Measurements from ENCODE around the gene OR4D9.

Gene OR4D9

GRCh38 chr11:59548309-59548656 lies 36.9 kb downstream of the OR4D9 start:
- H3K4me3 ChIP-seq (ENCODE audit: control insufficient read depth, low read depth, low read length): no peak overlapping the region

DNA sequence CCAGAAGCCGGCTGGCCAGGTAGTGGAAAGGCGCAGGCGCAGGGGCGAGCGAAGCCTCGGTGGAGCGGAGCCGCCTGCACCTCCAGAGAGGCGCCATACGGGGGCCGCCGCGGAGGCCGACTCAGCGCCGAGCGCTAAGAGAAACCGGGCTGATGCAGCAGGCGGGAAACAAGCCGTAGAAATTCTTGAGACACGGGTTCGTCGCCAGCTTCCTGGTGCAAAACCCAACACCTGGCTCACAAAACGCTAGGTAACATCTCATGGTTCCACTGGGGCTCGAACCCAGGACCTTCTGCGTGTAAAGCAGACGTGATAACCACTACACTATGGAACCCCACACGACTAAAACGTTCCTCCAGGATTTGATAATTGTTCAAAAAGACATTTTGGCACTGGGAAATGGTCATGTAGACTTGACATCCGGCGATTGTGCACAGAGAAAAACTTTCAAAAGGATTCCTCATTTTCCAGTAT lies 39.1 kb downstream of the OR4D9 start:
- peak overlapping the region; percentile 48 for H3K4me3 ChIP-seq (ENCODE audit: control insufficient read depth, low read depth, low read length)
- TF ChIP-seq, protein P1, sequence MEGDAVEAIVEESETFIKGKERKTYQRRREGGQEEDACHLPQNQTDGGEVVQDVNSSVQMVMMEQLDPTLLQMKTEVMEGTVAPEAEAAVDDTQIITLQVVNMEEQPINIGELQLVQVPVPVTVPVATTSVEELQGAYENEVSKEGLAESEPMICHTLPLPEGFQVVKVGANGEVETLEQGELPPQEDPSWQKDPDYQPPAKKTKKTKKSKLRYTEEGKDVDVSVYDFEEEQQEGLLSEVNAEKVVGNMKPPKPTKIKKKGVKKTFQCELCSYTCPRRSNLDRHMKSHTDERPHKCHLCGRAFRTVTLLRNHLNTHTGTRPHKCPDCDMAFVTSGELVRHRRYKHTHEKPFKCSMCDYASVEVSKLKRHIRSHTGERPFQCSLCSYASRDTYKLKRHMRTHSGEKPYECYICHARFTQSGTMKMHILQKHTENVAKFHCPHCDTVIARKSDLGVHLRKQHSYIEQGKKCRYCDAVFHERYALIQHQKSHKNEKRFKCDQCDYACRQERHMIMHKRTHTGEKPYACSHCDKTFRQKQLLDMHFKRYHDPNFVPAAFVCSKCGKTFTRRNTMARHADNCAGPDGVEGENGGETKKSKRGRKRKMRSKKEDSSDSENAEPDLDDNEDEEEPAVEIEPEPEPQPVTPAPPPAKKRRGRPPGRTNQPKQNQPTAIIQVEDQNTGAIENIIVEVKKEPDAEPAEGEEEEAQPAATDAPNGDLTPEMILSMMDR (IDR thresholded peaks at IDR 0.05; ENCODE audit: control insufficient read depth, insufficient read depth, low read depth, low read length, missing control alignments): peak; percentile 42
- DNase-seq (ENCODE audit: low read depth): peak; percentile 77

More at GRCh38 chr11:59548309-59548656, 36.9 kb downstream of the OR4D9 start:
- TF ChIP-seq, protein P1 (IDR thresholded peaks at IDR 0.05; ENCODE audit: control insufficient read depth, insufficient read depth, low read depth, low read length, missing control alignments): no peak
- no peak for DNase-seq (ENCODE audit: low read depth)

DNA sequence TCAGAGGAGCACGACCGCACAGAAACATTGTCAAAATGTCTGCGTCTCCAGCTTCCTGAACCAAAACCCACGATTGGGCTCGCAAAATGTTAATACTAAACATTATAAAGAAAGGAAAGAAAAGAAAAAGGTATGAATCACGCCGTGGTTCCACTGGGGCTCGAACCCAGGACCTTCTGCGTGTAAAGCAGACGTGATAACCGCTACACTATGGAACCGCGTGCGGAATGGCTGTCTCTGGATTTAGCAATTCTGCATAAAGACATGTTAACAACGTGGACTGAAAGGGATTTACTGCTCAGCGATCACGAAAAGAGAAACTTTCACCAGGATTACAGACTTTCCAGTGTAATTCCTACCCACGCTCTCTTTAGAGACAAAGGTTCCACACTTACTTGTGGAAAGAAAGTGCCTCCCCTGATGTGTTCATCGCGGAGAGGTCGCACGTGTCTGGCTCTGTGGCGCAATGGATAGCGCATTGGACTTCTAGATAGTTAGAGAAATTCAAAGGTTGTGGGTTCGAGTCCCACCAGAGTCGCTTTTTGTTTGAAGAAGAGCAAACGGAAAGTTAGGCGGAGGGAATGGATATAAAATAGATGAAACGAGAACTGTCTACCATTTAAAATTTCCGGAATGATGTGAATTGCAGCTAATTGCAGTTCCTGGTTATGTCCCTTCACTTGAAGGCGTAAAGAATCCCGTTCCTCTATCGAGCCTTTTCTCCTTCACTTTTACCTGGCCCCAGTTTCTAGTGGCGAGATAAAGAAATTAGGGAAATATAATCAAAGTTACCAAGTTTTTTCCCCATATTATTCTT lies 39.7 kb downstream of the OR4D9 start:
- DNase-seq (ENCODE audit: low read depth): peak; percentile 75
- TF ChIP-seq, protein P1 (IDR thresholded peaks at IDR 0.05; ENCODE audit: control insufficient read depth, insufficient read depth, low read depth, low read length, missing control alignments): no peak
- H3K4me3 ChIP-seq (ENCODE audit: control insufficient read depth, low read depth, low read length): peak overlapping the region; percentile 48

GRCh38 chr11:59551659-59552521 lies 40.6 kb downstream of the OR4D9 start:
- H3K4me3 ChIP-seq (ENCODE audit: control insufficient read depth, low read depth, low read length): peak overlapping the region; percentile 48
- DNase-seq (ENCODE audit: low read depth): no peak
- TF ChIP-seq, protein P1 (IDR thresholded peaks at IDR 0.05; ENCODE audit: control insufficient read depth, insufficient read depth, low read depth, low read length, missing control alignments): no peak

DNA sequence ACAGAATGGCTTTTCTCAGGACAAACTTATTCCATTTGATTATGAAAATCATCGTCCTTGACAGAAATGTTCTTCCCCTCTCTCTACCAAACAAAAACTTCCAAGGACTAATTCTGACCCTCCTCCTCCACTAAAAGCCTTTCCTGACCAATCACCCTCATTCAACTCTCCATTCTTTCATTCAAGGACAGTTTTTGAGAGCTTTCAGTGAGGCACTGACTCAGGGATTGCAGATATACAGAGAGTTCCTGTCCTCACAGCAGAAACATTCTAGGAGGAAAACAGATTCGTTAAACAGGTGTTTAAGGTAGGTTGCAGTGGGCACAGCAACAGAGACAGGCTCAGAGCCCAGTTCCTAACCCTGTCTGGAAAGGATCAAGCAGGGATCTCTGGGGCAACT lies 41.5 kb downstream of the OR4D9 start:
- H3K4me3 ChIP-seq (ENCODE audit: control insufficient read depth, low read depth, low read length): no peak overlapping the region
- DNase-seq (ENCODE audit: low read depth): no peak
- TF ChIP-seq, protein P1 (IDR thresholded peaks at IDR 0.05; ENCODE audit: control insufficient read depth, insufficient read depth, low read depth, low read length, missing control alignments): no peak

DNA sequence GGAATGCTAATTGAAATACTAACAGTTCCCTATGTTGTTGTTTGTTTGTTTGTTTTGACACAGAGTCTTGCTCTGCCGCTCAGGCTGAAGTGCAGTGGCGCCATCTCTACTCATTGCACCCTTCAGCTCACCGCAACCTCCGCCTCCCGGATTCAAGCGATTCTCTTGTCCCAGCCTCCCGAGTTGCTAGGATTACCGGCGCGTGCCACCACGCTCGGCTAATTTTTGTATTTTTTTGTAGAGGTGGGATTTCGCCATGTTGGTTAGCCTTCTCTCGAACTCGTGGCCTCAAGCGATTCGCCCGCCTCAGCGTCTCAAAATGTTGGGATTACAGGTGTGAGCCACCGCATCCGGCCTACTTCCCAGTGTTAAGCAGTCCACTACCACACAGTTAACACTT lies 42.0 kb downstream of the OR4D9 start:
- no peak overlapping the region for H3K4me3 ChIP-seq (ENCODE audit: control insufficient read depth, low read depth, low read length)
- TF ChIP-seq, protein P1 (IDR thresholded peaks at IDR 0.05; ENCODE audit: control insufficient read depth, insufficient read depth, low read depth, low read length, missing control alignments): no peak
- no peak for DNase-seq (ENCODE audit: low read depth)
